Fibroblast of skin of back (primary cell): ENCODE data around the gene UACA.
A peak's percentile ranks its signal among the peaks of the same experiment; 100 is the strongest.
"Not testable (repeated sequence)": the region's sequence is repeated elsewhere in the genome, so short reads cannot be mapped to it uniquely, and the experiment has no call there.

Source experiments
- DNase-seq: peaks from one replicate; pipeline ENCODE4 v3.0.0-alpha.2; 2013

Gene UACA

DNA sequence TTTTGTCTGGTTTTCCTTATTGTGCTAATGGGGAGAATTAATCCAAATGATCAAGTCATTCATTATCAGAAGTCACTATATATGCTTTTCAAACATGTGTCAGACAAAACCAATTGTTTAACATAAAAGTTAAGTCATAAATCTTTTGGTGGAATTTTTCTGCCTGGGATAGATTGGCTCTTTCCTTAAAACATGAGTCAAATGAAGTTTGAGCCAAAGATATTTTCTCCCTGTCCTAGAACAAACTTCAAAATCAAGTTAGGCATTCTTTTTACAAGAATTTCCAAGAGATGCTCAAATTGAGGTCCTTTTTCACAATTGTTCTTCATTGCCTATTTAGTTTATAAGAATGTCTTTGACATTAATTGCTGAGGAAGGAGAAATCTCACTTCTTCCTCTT, 138.3 kb downstream of the UACA start:
- no peak for DNase-seq

DNA sequence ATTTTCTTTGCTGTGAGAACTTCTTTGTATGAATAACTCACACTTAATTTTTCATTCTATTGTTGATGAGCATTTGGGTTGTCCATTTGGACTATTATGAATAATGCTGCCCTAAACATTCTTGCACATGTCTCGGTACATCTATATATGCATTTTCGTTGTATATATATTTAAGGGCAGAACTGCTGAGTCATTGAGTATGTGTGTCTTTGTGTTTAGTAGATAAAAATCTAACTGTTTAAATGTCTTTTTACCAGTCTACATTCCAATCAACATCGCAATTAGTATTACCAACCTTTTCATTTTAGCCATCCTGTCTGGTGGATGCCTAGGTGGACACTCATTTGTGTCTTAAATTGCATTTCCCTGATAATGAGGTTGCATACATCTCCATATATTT, 144.4 kb downstream of the UACA start:
- DNase-seq = no peak

DNA sequence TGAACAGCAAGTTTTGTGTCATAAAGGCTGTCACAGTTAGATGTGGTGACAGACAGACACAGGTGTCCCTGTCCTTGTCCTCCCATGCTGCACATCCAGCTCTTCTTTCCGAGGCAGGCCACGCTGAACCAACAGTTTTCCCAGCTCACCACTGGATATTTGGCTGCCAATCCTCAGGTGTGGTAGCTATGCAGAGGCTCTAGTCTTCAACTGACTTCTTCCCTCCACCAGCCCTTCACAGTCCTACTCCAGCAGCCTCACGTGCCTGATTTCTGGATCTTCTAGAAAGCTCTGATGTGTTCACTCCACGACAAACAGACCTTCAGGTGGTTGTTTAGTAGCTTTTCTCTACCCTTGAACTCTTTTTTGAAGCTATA, 145.5 kb downstream of the UACA start:
- no peak for DNase-seq

DNA sequence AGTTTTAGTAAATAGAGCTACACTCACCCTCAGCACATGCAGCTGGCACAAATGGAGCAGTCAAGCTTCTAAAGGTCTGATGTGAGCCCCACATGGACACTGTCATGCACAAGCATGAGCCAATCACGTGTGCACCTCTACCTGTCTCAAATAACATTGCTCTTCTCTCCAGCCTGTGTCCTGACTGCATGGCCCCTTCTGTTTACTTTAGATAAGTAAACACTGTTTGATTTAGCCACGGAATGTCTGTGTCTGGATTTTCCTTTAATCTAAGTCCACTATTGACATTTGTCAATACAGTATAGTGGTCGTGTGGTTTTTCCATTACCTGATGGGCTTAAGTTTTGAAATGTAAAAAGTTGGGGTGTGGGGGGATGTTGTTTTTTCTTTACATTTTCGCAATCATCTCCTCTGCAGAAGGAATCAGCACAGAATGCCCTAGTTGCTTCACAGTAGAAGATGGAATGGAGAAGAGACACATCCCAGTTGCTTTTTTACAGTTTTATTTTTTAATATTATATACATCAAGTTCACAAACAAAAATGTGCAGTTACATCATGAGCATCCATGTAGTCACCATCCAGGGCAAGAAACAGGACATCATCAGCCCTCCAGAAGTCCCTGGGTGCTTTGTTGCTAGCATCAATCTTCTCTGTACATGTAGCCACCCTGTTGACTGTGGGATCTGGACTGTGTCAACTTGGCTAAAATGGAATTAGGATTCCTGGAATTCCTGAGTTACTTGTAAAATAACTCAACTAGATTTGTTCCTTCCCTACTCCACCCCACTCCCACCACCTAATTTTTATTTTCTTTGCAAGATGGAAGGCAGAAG, 146.1 kb downstream of the UACA start:
- peak; percentile 46 for DNase-seq

DNA sequence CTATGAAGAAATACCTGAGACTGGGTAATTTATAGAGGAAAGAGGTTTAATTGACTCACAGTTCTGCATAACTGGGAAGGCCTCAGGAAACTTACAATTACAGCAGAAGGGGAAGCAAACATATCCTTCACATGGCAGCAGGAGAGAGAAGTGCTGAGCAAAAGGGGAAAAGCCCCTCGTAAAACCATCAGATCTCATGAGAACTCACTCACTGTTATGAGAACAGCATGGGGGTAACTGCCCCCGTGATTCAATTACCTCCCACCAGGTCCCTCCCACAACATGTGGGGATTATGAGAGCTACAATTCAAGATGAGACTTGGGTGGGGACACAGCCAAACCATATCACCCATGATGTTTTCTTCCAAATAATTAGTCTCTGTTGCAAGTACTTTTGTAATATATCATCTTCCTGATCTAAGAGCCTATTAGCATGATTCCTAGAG, 147.0 kb downstream of the UACA start:
- not testable (repeated sequence) for DNase-seq

DNA sequence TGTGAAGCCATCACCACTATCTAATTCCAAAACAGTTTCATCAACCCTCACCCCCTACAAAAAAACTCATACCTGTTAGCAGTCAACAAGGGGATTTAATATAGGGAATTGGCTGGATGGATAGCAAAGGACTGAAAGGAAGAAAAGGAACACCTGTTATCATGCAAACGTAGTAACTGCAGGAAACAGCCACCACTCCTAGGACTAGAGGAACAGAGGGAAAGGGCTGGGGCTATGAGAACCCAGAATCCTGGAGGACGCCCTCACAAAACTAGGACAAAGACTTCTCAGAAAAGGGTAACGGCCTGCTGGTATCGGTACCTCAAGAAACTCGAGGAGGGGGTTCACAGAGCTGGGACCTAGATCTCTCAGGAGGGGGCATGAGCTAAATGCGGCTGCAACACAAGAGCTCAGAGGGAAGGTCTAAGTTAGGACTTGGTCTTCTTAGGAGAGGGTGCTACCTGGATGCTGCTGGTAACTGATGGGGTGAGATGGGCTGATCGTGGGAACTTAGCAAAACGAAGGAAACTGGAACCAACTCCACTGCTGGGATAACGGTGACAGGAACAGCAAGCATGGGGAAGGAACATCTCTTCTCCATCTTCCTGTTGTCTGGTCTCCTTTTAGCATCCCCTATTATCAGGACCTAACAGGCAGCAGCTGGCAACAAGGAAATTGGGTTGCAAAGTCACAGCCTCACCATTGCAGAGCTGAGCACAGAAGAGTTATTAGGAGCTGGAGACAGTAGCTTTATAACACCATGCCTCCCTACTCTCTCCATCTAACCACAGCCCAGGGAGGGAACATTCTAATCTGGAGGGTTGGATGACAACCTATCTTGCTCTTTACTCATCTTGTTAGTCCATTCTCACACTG, 147.7 kb downstream of the UACA start:
- DNase-seq = no peak

DNA sequence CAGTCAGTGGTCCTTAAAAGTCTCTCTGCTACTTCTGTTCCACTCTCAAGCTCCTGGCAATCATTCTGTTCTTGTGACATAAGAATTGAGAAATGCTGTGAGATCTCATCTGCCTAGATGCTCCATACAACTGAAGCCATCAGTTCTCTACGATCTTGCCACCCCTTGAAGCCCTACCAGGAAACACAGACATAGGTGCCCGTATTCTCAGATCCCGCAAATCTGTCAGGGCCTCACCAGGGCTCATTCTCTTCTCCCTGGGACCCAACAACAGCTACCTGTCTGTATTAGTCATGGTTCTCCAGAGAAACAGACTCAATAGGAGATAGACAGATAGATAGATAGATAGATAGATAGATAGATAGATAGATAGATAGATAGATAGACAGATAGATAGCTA, 149.1 kb downstream of the UACA start:
- DNase-seq = no peak

DNA sequence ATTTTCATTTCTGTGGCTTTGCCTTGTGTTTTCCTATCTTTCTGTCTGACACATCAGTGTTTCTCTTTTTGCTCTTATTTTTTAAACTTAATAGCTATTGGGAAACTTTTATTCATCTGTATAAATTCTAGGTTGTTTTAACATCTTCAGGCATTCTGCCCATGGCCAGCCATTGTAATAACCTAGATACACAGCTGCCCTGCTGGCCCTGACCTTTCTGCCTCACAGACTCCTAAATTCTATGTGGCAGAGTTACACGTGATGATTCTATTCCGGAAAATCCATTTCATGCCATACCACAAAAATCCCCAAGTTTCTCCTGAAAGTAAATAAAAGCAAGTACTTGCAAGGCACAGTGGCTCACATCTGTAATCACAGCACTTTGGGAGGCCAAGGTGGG, 150.1 kb downstream of the UACA start:
- DNase-seq = no peak

DNA sequence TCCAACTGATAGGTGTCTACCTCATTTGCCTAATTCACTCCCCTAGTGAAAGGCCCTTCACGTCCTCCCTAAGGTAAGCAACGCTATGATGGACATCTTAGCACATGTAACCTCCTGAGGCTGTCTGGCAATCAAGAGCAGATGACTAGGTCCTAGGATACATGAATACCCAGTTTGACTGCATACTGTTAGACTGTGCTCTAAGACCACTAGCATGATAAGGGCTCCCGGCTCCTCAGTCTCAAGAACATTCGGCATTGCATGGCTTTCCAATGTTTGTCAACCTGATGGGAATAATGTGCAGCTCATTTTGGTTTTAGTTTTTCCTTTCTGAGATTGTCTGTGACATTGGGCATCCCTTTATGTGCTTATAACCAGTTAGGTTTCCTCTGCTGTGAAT, 152.1 kb downstream of the UACA start:
- DNase-seq = no peak

DNA sequence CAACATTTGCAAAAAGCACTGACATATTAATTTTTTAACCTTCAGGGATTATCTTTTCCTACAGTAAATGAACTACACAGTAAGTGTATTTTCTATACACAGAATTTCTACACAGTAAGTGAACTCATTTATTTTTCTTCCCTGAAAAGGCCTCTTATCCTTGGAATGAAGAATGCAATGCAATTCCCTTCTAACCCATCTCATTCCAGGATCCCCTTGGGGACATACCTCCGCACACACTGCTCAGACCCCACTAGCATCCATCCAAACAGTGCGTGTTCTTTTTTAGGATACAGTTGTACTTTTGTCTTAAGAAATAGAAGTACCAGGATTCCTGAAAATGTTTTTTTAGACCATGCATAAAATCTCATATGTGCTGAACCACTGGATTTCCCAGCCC, 152.8 kb downstream of the UACA start:
- peak; percentile 62 for DNase-seq

DNA sequence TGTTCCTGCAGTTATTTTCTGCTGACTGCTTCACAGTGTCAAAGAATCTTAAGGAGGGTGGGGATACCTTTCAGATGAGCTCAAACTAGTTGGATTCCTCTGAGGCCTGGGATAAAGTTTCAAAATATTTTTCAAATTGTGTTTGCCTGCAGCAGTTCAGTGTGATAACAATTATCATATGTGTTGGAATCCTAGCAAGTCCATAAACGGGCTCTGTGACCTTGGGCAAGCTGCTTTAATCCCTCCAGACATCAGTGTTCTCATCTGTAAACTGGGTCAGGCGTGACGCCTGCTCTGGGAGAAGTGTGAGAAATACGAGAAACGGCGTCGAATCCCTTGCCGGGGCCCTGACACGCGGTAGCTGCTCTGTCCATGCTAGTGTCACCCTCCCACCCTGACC, 153.5 kb downstream of the UACA start:
- DNase-seq = no peak

DNA sequence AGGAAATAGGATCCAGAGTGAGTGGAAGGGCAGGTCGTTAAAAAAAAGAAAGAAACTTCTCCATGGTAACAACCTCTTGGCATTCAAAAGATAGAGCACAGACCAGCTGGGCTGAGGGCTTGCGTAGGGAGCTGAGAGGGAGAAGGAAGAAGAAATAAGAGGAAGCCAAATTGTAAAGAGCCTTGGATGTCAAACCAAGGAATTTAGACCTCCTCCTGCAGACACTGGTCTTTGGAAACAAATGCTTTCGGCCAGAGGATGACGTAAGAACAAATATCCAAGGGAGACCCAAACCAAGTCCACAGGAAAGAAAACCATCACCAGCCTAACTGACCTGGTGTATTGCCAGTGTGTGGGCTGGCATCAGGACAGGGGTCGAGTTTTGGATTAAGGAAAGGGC, 155.2 kb downstream of the UACA start:
- DNase-seq = no peak

DNA sequence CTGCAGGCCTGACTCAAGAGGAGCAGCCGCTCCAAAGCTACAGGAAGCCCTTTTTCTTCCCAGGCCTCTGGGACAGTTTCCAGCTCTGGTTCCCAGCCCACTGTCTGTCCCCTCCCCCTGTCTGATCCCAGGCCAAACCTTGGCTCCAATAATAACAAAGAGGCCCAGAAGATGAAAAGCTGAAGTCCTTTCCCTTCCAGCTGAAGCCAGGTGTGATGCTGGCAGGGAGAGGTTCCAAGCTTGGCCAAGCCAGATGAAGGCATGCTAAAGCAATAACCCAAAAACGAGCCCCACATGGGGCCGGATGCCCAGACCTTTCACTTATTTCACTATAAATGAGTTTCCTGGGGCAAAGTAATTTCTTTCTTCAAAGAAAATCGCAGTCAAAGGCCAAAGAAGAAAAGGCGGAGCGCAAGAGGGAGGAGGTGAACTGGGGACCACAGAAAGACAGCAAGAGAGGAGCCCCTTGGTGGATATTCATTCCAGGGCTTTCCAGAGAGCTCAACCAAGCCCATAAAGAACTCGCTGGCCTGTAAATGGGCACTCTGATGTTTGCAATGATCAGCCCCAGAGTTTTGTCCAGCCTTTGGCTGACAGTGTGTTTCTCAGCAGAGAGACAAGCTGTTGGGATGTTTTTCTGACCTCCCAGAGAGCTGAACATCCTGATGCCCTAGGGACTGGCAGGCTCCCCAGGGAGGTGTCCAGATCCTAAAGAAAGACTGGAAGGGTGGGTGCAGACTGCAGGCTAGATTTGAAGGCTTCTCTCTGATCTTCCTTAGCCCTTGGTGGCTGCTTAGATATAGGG, 157.6 kb downstream of the UACA start:
- peak; percentile 78 for DNase-seq

DNA sequence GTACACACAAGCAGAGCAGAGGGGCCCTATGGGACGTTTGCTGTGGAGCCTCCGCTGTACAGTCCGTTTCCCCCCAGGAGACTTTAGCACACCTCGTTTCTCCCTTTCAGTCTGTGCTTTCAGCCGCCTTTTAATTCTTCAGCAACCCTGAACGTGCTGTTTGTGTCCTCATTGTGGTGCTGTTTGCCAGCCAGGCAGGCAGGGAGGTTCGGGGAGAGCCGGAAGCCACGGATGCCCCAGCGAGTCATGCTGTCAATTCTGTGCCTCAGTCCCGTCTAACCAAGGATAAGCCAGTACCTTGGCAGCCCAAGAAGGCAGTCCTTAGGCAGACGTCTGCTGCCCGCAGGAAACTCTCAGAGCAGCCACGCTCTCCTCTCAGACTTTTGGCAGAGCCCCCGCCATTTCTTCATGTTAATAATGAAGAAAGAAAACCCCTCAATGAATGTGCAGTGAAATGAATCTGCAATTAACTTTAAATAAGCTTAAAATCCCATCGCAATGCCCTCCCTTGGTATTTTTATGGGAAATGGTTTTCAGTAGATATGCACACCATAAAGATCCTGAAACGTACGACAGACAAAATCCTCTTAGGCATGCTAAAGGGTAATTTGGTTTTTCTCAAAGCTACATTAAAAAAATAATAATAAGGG, 158.6 kb downstream of the UACA start:
- peak; percentile 49 for DNase-seq
